ENCODE measurements around the gene NCBP3. TPM values are rescaled to one million over a fixed set of nuclear protein-coding genes. Genes with fewer than 3 reads are reported as not detected.

NCBP3 gene
- total RNA-seq, 1 donor from 2014 or later, result 8.2 TPM

- H3K27me3 ChIP-seq (ENCODE audit: control insufficient read depth, insufficient read depth, low read length), result no peaks in the 10 kb centered on the region
- FAIRE-seq (no peak), DNase-seq (ENCODE audit: low read depth) (no peak)
- peaks cover 6% of the 10 kb centered on the region for H3K36me3 ChIP-seq (ENCODE audit: control insufficient read depth, insufficient read depth, low read length)
- TF ChIP-seq CTCF (IDR thresholded peaks at IDR 0.05; ENCODE audit: insufficient read depth, low read length, severe bottlenecking), result no peak
- H3K4me3 ChIP-seq (ENCODE audit: low read depth, low read length), result no peak overlapping the region
These were observed 40.5 kb downstream of the NCBP3 start for GRCh38 chr17:3805581-3805980.

- H3K36me3 ChIP-seq (ENCODE audit: control insufficient read depth, insufficient read depth, low read length), result peaks cover 4% of the 10 kb centered on the region
- H3K27me3 ChIP-seq (ENCODE audit: control insufficient read depth, insufficient read depth, low read length), result no peaks in the 10 kb centered on the region
- H3K4me3 ChIP-seq (ENCODE audit: low read depth, low read length), result no peak overlapping the region
- TF ChIP-seq CTCF (IDR thresholded peaks at IDR 0.05; ENCODE audit: insufficient read depth, low read length, severe bottlenecking), result no peak
- DNase-seq (ENCODE audit: low read depth) (no peak), FAIRE-seq (no peak)
These were observed 41.5 kb downstream of the NCBP3 start for GRCh38 chr17:3804503-3804931.

GRCh38 chr17:3803308-3803640 is 42.8 kb downstream of the NCBP3 start:
- DNase-seq (ENCODE audit: low read depth) (no peak), FAIRE-seq (no peak)
- H3K27me3 ChIP-seq (ENCODE audit: control insufficient read depth, insufficient read depth, low read length), result no peaks in the 10 kb centered on the region
- TF ChIP-seq CTCF (IDR thresholded peaks at IDR 0.05; ENCODE audit: insufficient read depth, low read length, severe bottlenecking), result no peak
- H3K36me3 ChIP-seq (ENCODE audit: control insufficient read depth, insufficient read depth, low read length), result peaks cover 4% of the 10 kb centered on the region
- H3K4me3 ChIP-seq (ENCODE audit: low read depth, low read length), result no peak overlapping the region

- TF ChIP-seq CTCF (IDR thresholded peaks at IDR 0.05; ENCODE audit: insufficient read depth, low read length, severe bottlenecking), result no peak
- Histone ChIP-seq H3K4me3 (ENCODE audit: low read depth, low read length) (no peak overlapping the region), H3K36me3 (ENCODE audit: control insufficient read depth, insufficient read depth, low read length) (peaks cover 4% of the 10 kb centered on the region), H3K27me3 (ENCODE audit: control insufficient read depth, insufficient read depth, low read length) (no peaks in the 10 kb centered on the region)
- DNase-seq (ENCODE audit: low read depth), result peak; percentile 44
- no peak for FAIRE-seq
These were observed 43.4 kb downstream of the NCBP3 start for GRCh38 chr17:3802461-3803307.

GRCh38 chr17:3801792-3802191 is 44.3 kb downstream of the NCBP3 start:
- H3K27me3 ChIP-seq (ENCODE audit: control insufficient read depth, insufficient read depth, low read length), result no peaks in the 10 kb centered on the region
- peaks cover 3% of the 10 kb centered on the region for H3K36me3 ChIP-seq (ENCODE audit: control insufficient read depth, insufficient read depth, low read length)
- no peak for DNase-seq (ENCODE audit: low read depth)
- no peak for FAIRE-seq
- no peak for TF ChIP-seq CTCF (IDR thresholded peaks at IDR 0.05; ENCODE audit: insufficient read depth, low read length, severe bottlenecking)
- H3K4me3 ChIP-seq (ENCODE audit: low read depth, low read length), result no peak overlapping the region

GRCh38 chr17:3801347-3801746 is 44.7 kb downstream of the NCBP3 start:
- DNase-seq (ENCODE audit: low read depth) (no peak), FAIRE-seq (no peak)
- TF ChIP-seq CTCF (IDR thresholded peaks at IDR 0.05; ENCODE audit: insufficient read depth, low read length, severe bottlenecking), result no peak
- H3K27me3 ChIP-seq (ENCODE audit: control insufficient read depth, insufficient read depth, low read length), result no peaks in the 10 kb centered on the region
- H3K36me3 ChIP-seq (ENCODE audit: control insufficient read depth, insufficient read depth, low read length), result peaks cover 3% of the 10 kb centered on the region
- H3K4me3 ChIP-seq (ENCODE audit: low read depth, low read length), result no peak overlapping the region

All from bronchial epithelial cell (primary cell).